WTC11 (cell line): ENCODE measurements around the gene RCVRN. TPM values are rescaled to one million over a fixed set of nuclear protein-coding genes. Genes with fewer than 3 reads are reported as not detected.

Experiments
- ATAC-seq: fragments of 200-7000 bp; cut with Tn5 transposase; 2 replicates; pipeline ENCODE4 v1.10.0; 2021; ENCODE audit warnings: mild to moderate bottlenecking, moderate library complexity
- CTCF ChIA-PET: fragments of 300-600 bp; sonication (Branson Sonifier 250); formaldehyde crosslinking; loops from one replicate; lab custom pipeline; 2021; ENCODE audit warnings: antibody characterized with exemption; lab: Charles Lee
- POLR2A ChIA-PET: fragments of 350-600 bp; sonication (Branson Sonifier 250); formaldehyde crosslinking; loops from one replicate; lab custom pipeline; 2021; ENCODE audit warnings: antibody characterized with exemption; lab: Charles Lee
- DNase-seq: peaks from one replicate; pipeline ENCODE4 v3.0.0; 2021; ENCODE audit warnings: low spot score
- H3K27ac Mint-ChIP-seq: 2 replicates; pipeline ENCODE4 v1.8.0; 2021; ENCODE audit warnings: mixed read lengths
- H3K27me3 Mint-ChIP-seq: 2 replicates; pipeline ENCODE4 v1.8.0; 2021; ENCODE audit warnings: low read depth, mild to moderate bottlenecking, moderate library complexity, mixed read lengths
- H3K36me3 Mint-ChIP-seq: 2 replicates; pipeline ENCODE4 v1.8.0; 2021; ENCODE audit warnings: mixed read lengths
- H3K4me1 Mint-ChIP-seq: 2 replicates; pipeline ENCODE4 v1.8.0; 2022; ENCODE audit warnings: mixed read lengths
- H3K4me3 Mint-ChIP-seq: 2 replicates; pipeline ENCODE4 v1.8.0; 2021; ENCODE audit warnings: mild to moderate bottlenecking, moderate library complexity, mixed read lengths
- H3K9me3 Mint-ChIP-seq: 2 replicates; pipeline ENCODE4 v1.8.0; 2021; ENCODE audit warnings: mixed read lengths
- ATF6 ChIP-seq: sonication (generic); formaldehyde crosslinking; IDR thresholded peaks from 2 replicates; pipeline ENCODE4 v1.8.1; 2023; ENCODE audit warnings: mild to moderate bottlenecking, missing genetic modification reagents
- CREB1 ChIP-seq: sonication (generic); formaldehyde crosslinking; IDR thresholded peaks from 2 replicates; pipeline ENCODE4 v1.8.0; 2023; ENCODE audit warnings: mild to moderate bottlenecking, missing genetic modification reagents
- FOXP4 ChIP-seq: sonication (generic); formaldehyde crosslinking; IDR thresholded peaks from 2 replicates; pipeline ENCODE4 v1.8.0; 2022; ENCODE audit warnings: mild to moderate bottlenecking, missing genetic modification reagents
- GABPB1 ChIP-seq: sonication (generic); formaldehyde crosslinking; IDR thresholded peaks from 2 replicates; pipeline ENCODE4 v1.8.1; 2023; ENCODE audit warnings: mild to moderate bottlenecking, missing genetic modification reagents
- JUN ChIP-seq: sonication (generic); formaldehyde crosslinking; IDR thresholded peaks from 2 replicates; pipeline ENCODE4 v1.8.0; 2023; ENCODE audit warnings: mild to moderate bottlenecking, missing genetic modification reagents
- MLX ChIP-seq: sonication (generic); formaldehyde crosslinking; IDR thresholded peaks from 2 replicates; pipeline ENCODE4 v1.8.1; 2023; ENCODE audit warnings: mild to moderate bottlenecking, missing genetic modification reagents, moderate library complexity
- NR2C2 ChIP-seq: sonication (generic); formaldehyde crosslinking; IDR thresholded peaks from 2 replicates; pipeline ENCODE4 v1.8.0; 2022; ENCODE audit warnings: mild to moderate bottlenecking, missing genetic modification reagents
- SOX15 ChIP-seq: fragments of 250-450 bp; sonication (Bioruptor Pico); IDR thresholded peaks from 2 replicates; pipeline ENCODE4 v1.9.0; 2021; ENCODE audit warnings: mild to moderate bottlenecking
- TEAD1 ChIP-seq: sonication (generic); formaldehyde crosslinking; IDR thresholded peaks from 2 replicates; pipeline ENCODE4 v1.8.0; 2022; ENCODE audit warnings: mild to moderate bottlenecking, missing genetic modification reagents
- ZNF232 ChIP-seq: sonication (generic); formaldehyde crosslinking; IDR thresholded peaks from 2 replicates; pipeline ENCODE4 v1.8.0; 2022; ENCODE audit warnings: mild to moderate bottlenecking, missing genetic modification reagents
- ZNF396 ChIP-seq: fragments of 250-450 bp; sonication (Bioruptor Pico); IDR thresholded peaks from 2 replicates; pipeline ENCODE4 v1.8.0; 2021; ENCODE audit warnings: mild to moderate bottlenecking, moderate library complexity, borderline replicate concordance
- ZNF512 ChIP-seq: sonication (generic); formaldehyde crosslinking; IDR thresholded peaks from 2 replicates; pipeline ENCODE4 v1.8.1; 2022; ENCODE audit warnings: missing genetic modification reagents, borderline replicate concordance
- total RNA-seq: library from RNA; stranded (reverse); gene quantifications from 3 replicates; pipeline ENCODE4 v1.2.3, GENCODE V29; 2021
- TF ChIP-seq, protein P1 (sequence below): fragments of 250-450 bp; sonication (Bioruptor Pico); IDR thresholded peaks from 2 replicates; pipeline ENCODE4 v1.9.0; 2021; ENCODE audit warnings: moderate library complexity, mild to moderate bottlenecking, inconsistent platforms, borderline replicate concordance
- TF ChIP-seq, protein P2 (sequence below): sonication (generic); formaldehyde crosslinking; IDR thresholded peaks from 2 replicates; pipeline ENCODE4 v1.8.1; 2023; ENCODE audit warnings: mild to moderate bottlenecking, missing genetic modification reagents, borderline replicate concordance

The RCVRN gene
- total RNA-seq, 1 experiment from 2014 or later: not detected

GRCh38 chr17:9948928-9949327, 43.9 kb upstream of the RCVRN start (continued):
- TF ChIP-seq, protein P1, sequence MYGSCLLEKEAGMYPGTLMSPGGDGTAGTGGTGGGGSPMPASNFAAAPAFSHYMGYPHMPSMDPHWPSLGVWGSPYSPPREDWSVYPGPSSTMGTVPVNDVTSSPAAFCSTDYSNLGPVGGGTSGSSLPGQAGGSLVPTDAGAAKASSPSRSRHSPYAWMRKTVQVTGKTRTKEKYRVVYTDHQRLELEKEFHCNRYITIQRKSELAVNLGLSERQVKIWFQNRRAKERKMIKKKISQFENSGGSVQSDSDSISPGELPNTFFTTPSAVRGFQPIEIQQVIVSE: no peak

DNA sequence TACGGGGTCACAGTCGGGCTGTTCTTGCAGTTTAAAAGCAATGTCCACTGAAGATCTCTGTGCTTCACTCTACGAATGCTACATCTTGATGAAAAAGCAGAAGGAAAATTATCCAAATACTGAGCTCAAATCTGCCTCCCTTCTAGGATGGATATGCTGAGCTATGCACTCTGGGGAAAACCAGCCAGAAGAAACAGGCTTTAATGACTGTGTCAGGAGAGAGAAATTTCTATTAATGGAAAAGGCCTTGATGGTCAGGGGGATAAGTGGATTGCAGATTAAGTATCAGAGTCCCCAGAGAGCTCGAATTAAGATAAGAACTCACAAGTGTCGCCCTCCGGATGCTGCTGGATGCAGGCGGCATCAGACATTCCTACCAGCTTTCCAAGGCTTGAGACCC, 39.6 kb upstream of the RCVRN start:
- H3K27me3 Mint-ChIP-seq: no peaks in the 10 kb centered on the region
- TF ChIP-seq NR2C2 (no peak), ZNF232 (no peak), ZNF512 (CRISPR knock-in tag) (no peak), ATF6 (CRISPR knock-in tag) (no peak)
- H3K27ac Mint-ChIP-seq: no peak overlapping the region
- CTCF ChIA-PET: interaction anchor here (0.7 to 1.6 kb wide), 2 partner anchors 15 to 16 kb away, joined by 3 to 6 read pairs; no protein-coding TSS in a partner anchor
- H3K4me1 Mint-ChIP-seq: no peaks in the 10 kb centered on the region
- no peaks in the 10 kb centered on the region for H3K36me3 Mint-ChIP-seq
- H3K9me3 Mint-ChIP-seq: no peaks in the 10 kb centered on the region
- no peak for ATAC-seq
- H3K4me3 Mint-ChIP-seq: no peak overlapping the region
- DNase-seq: no peak
- POLR2A ChIA-PET: interaction anchor here (0.6 kb wide), 1 partner anchor 369 kb away, joined by 4 read pairs; no protein-coding TSS in a partner anchor

GRCh38 chr17:9943343-9943742, 38.3 kb upstream of the RCVRN start:
- peaks cover 6% of the 10 kb centered on the region; the same call in 1 of the 2 replicates for H3K9me3 Mint-ChIP-seq
- TF ChIP-seq CREB1 (CRISPR knock-in tag) (no peak), ZNF396 (CRISPR knock-in tag) (no peak), JUN (CRISPR knock-in tag) (no peak), FOXP4 (CRISPR knock-in tag) (no peak), SOX15 (no peak), GABPB1 (CRISPR knock-in tag) (no peak), TEAD1 (CRISPR knock-in tag) (no peak), MLX (CRISPR knock-in tag) (no peak), NR2C2 (no peak)
- TF ChIP-seq, protein P2, sequence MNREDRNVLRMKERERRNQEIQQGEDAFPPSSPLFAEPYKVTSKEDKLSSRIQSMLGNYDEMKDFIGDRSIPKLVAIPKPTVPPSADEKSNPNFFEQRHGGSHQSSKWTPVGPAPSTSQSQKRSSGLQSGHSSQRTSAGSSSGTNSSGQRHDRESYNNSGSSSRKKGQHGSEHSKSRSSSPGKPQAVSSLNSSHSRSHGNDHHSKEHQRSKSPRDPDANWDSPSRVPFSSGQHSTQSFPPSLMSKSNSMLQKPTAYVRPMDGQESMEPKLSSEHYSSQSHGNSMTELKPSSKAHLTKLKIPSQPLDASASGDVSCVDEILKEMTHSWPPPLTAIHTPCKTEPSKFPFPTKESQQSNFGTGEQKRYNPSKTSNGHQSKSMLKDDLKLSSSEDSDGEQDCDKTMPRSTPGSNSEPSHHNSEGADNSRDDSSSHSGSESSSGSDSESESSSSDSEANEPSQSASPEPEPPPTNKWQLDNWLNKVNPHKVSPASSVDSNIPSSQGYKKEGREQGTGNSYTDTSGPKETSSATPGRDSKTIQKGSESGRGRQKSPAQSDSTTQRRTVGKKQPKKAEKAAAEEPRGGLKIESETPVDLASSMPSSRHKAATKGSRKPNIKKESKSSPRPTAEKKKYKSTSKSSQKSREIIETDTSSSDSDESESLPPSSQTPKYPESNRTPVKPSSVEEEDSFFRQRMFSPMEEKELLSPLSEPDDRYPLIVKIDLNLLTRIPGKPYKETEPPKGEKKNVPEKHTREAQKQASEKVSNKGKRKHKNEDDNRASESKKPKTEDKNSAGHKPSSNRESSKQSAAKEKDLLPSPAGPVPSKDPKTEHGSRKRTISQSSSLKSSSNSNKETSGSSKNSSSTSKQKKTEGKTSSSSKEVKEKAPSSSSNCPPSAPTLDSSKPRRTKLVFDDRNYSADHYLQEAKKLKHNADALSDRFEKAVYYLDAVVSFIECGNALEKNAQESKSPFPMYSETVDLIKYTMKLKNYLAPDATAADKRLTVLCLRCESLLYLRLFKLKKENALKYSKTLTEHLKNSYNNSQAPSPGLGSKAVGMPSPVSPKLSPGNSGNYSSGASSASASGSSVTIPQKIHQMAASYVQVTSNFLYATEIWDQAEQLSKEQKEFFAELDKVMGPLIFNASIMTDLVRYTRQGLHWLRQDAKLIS (CRISPR knock-in tag): no peak
- TF ChIP-seq, all 79 proteins: peak for 0
- Mint-ChIP-seq H3K4me1 (no peaks in the 10 kb centered on the region), H3K4me3 (no peak overlapping the region), H3K36me3 (peaks cover 5% of the 10 kb centered on the region; the same call in 1 of the 2 replicates), H3K27ac (no peak overlapping the region), H3K27me3 (no peaks in the 10 kb centered on the region)
- ATAC-seq (no peak), DNase-seq (no peak)
- POLR2A ChIA-PET: no interaction called here
- CTCF ChIA-PET: interaction anchor here (0.6 to 1.1 kb wide), 2 partner anchors 14 to 15 kb away, joined by 3 to 5 read pairs; no protein-coding TSS in a partner anchor
